ENCODE data around the gene MTRR.
A peak's percentile ranks its signal among the peaks of the same experiment; 100 is the strongest.

Gene MTRR

DNA sequence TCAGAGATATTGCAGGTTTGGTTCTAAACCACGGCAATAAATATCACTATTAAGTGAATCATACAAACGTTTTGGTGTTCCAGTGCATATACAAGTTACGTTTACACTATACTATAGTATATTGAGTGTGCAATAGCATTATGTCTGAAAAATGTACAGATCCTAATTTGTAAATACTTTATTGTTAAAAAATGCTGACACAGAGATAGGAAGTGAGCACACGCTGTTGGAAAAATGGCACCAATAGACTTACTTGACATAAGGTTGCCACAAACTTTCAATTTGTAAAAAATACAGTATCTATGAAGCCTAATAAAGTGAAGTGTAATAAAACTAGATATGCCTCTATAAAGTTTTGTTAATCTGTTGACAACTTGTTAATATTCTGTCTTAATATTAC is 34.0 kb upstream of the MTRR start:
- H3K4me3 ChIP-seq (replicated peaks; ENCODE audit: insufficient read depth, low read length), result no peak overlapping the region
- TF ChIP-seq GABPA (IDR thresholded peaks at IDR 0.05; ENCODE audit: low read depth), result no peak
- DNase-seq (ENCODE audit: low read depth in 1 of 2, low spot score in 1 of 2), result no peak
- no peak overlapping the region for H3K27ac ChIP-seq (replicated peaks)
- H3K27me3 ChIP-seq (ENCODE audit: insufficient read depth, poor library complexity, severe bottlenecking), result no peaks in the 10 kb centered on the region

DNA sequence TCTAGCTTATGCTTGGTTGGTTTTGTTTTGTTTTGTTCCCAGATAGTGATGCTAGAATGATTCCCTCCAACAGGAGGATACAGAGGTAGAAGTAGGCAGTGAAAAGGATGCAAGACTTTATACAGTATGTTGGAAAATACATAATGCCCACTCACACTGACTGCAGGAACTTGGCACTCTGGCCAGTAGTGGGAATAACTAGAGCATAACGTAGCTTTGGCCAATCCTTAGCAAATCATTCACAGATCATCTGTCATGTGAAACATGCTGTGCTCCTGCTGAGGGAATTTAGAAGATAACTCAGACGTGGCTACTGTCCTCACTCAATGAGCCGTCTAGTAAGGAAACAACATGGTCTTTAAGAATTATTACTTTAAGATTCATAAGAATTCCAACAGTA is 31.5 kb upstream of the MTRR start:
- no peak overlapping the region for H3K27ac ChIP-seq (replicated peaks)
- no peak overlapping the region for H3K4me3 ChIP-seq (replicated peaks; ENCODE audit: insufficient read depth, low read length)
- TF ChIP-seq, protein P1, sequence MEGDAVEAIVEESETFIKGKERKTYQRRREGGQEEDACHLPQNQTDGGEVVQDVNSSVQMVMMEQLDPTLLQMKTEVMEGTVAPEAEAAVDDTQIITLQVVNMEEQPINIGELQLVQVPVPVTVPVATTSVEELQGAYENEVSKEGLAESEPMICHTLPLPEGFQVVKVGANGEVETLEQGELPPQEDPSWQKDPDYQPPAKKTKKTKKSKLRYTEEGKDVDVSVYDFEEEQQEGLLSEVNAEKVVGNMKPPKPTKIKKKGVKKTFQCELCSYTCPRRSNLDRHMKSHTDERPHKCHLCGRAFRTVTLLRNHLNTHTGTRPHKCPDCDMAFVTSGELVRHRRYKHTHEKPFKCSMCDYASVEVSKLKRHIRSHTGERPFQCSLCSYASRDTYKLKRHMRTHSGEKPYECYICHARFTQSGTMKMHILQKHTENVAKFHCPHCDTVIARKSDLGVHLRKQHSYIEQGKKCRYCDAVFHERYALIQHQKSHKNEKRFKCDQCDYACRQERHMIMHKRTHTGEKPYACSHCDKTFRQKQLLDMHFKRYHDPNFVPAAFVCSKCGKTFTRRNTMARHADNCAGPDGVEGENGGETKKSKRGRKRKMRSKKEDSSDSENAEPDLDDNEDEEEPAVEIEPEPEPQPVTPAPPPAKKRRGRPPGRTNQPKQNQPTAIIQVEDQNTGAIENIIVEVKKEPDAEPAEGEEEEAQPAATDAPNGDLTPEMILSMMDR (IDR thresholded peaks at IDR 0.05; ENCODE audit: insufficient read depth, low read length), result no peak
- TF ChIP-seq GABPA (IDR thresholded peaks at IDR 0.05; ENCODE audit: low read depth) (no peak), POLR2AphosphoS5 (IDR thresholded peaks at IDR 0.05; ENCODE audit: low read depth) (no peak), SPI1 (IDR thresholded peaks at IDR 0.05; ENCODE audit: borderline replicate concordance, low read depth) (no peak)
- TF ChIP-seq, protein P2, sequence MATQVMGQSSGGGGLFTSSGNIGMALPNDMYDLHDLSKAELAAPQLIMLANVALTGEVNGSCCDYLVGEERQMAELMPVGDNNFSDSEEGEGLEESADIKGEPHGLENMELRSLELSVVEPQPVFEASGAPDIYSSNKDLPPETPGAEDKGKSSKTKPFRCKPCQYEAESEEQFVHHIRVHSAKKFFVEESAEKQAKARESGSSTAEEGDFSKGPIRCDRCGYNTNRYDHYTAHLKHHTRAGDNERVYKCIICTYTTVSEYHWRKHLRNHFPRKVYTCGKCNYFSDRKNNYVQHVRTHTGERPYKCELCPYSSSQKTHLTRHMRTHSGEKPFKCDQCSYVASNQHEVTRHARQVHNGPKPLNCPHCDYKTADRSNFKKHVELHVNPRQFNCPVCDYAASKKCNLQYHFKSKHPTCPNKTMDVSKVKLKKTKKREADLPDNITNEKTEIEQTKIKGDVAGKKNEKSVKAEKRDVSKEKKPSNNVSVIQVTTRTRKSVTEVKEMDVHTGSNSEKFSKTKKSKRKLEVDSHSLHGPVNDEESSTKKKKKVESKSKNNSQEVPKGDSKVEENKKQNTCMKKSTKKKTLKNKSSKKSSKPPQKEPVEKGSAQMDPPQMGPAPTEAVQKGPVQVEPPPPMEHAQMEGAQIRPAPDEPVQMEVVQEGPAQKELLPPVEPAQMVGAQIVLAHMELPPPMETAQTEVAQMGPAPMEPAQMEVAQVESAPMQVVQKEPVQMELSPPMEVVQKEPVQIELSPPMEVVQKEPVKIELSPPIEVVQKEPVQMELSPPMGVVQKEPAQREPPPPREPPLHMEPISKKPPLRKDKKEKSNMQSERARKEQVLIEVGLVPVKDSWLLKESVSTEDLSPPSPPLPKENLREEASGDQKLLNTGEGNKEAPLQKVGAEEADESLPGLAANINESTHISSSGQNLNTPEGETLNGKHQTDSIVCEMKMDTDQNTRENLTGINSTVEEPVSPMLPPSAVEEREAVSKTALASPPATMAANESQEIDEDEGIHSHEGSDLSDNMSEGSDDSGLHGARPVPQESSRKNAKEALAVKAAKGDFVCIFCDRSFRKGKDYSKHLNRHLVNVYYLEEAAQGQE (IDR thresholded peaks at IDR 0.05; ENCODE audit: insufficient replicate concordance, low read depth), result no peak
- DNase-seq (ENCODE audit: low read depth in 1 of 2, low spot score in 1 of 2), result no peak
- no peaks in the 10 kb centered on the region for H3K27me3 ChIP-seq (ENCODE audit: insufficient read depth, poor library complexity, severe bottlenecking)

DNA sequence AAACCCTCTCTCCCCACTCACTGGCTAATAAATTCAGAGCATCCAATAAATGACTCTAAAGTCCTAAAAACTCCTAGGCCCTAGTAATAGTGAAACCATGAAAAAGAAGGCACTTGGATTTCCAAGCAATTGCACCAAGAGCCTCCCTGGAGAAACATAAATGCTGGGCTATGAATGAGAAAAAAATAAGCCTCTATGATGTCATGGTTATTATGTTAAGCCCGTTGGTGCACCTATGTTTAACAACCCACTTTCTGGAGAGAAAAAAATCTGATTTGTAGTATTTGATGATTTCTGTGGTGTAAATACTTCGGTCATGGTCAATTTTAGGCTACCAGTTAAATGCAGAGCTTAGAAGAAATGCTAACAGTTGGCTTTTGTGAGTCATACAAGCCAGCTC is 26.4 kb upstream of the MTRR start:
- TF ChIP-seq SPI1 (IDR thresholded peaks at IDR 0.05; ENCODE audit: borderline replicate concordance, low read depth) (no peak), GABPA (IDR thresholded peaks at IDR 0.05; ENCODE audit: low read depth) (no peak), POLR2AphosphoS5 (IDR thresholded peaks at IDR 0.05; ENCODE audit: low read depth) (no peak)
- TF ChIP-seq, protein P2 (IDR thresholded peaks at IDR 0.05; ENCODE audit: insufficient replicate concordance, low read depth), result no peak
- TF ChIP-seq, protein P1 (IDR thresholded peaks at IDR 0.05; ENCODE audit: insufficient read depth, low read length), result no peak
- Histone ChIP-seq H3K27ac (replicated peaks) (no peak overlapping the region), H3K27me3 (ENCODE audit: insufficient read depth, poor library complexity, severe bottlenecking) (peaks cover 5% of the 10 kb centered on the region), H3K4me3 (replicated peaks; ENCODE audit: insufficient read depth, low read length) (no peak overlapping the region)
- no peak for DNase-seq (ENCODE audit: low read depth in 1 of 2, low spot score in 1 of 2)

DNA sequence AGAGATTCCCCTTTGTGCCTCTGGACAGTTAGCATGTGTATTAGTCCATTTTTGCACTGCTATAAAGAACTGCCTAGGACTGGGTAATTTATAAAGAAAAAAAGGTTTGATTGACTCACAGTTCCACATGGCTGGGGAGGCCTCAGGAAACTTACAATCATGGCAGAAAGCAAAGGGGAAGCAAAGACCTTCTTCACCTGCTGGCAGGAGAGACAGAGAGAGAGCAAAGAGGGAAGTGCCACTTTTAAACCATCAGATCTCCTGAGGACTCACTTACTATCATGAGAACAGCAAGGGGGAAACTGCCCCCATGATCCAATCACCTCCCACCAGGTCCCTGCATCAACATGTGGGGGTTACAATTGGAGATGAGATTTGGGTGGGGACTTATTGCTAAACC is 24.0 kb upstream of the MTRR start:
- Histone ChIP-seq H3K27ac (replicated peaks) (no peak overlapping the region), H3K4me3 (replicated peaks; ENCODE audit: insufficient read depth, low read length) (no peak overlapping the region), H3K27me3 (ENCODE audit: insufficient read depth, poor library complexity, severe bottlenecking) (peaks cover 16% of the 10 kb centered on the region)
- peak; percentile 39; the same call in 1 of the 2 replicates for TF ChIP-seq SPI1 (IDR thresholded peaks at IDR 0.05; ENCODE audit: borderline replicate concordance, low read depth)
- TF ChIP-seq, protein P1 (IDR thresholded peaks at IDR 0.05; ENCODE audit: insufficient read depth, low read length), result no peak
- DNase-seq (ENCODE audit: low read depth in 1 of 2, low spot score in 1 of 2), result no peak
